Measurements from ENCODE around the gene ZNF19.
A peak's percentile ranks its signal among the peaks of the same experiment; 100 is the strongest.

ZNF19 gene

GRCh38 chr16:71440669-71441347, 48.3 kb downstream of the ZNF19 start:
- DNase-seq, result no peak

GRCh38 chr16:71439523-71439922, 49.6 kb downstream of the ZNF19 start:
- no peak for DNase-seq

GRCh38 chr16:71436473-71436872, 52.7 kb downstream of the ZNF19 start:
- no peak for DNase-seq

- no peak for DNase-seq
Measured at GRCh38 chr16:71432906-71433305, 56.2 kb downstream of the ZNF19 start.

GRCh38 chr16:71431991-71432390, 57.1 kb downstream of the ZNF19 start:
- no peak for DNase-seq

- DNase-seq, result no peak
Measured at GRCh38 chr16:71431176-71431575, 57.9 kb downstream of the ZNF19 start.

GRCh38 chr16:71430744-71431143, 58.4 kb downstream of the ZNF19 start:
- DNase-seq, result no peak

GRCh38 chr16:71429581-71429980, 59.5 kb downstream of the ZNF19 start:
- no peak for DNase-seq

GRCh38 chr16:71428883-71429282, 60.2 kb downstream of the ZNF19 start:
- DNase-seq, result no peak

GRCh38 chr16:71428385-71428784, 60.7 kb downstream of the ZNF19 start:
- no peak for DNase-seq

- no peak for DNase-seq
Measured at GRCh38 chr16:71426880-71427615, 62.1 kb downstream of the ZNF19 start.

- DNase-seq, result peak in 1 of 2 experiments; percentile 1
Measured at GRCh38 chr16:71426069-71426879, 62.9 kb downstream of the ZNF19 start.

- no peak for DNase-seq
Measured at GRCh38 chr16:71425746-71426068, 63.4 kb downstream of the ZNF19 start.

GRCh38 chr16:71424626-71425025, 64.5 kb downstream of the ZNF19 start:
- DNase-seq, result no peak

GRCh38 chr16:71423865-71424264, 65.3 kb downstream of the ZNF19 start:
- DNase-seq, result no peak

Measured in NCI-H446 (cell line).